HG02642 (cell line): ENCODE data around the gene HELZ.
"Not testable (repeated sequence)": the region's sequence is repeated elsewhere in the genome, so short reads cannot be mapped to it uniquely, and the experiment has no call there.

Source experiments
- ATAC-seq: cut with Tn5 transposase; IDR thresholded peaks from one replicate; pipeline ENCODE4 v1.9.1; 2021; ENCODE audit warnings: mild to moderate bottlenecking; ENCODE audit not compliant: unreplicated experiment, poor library complexity

The HELZ gene

DNA sequence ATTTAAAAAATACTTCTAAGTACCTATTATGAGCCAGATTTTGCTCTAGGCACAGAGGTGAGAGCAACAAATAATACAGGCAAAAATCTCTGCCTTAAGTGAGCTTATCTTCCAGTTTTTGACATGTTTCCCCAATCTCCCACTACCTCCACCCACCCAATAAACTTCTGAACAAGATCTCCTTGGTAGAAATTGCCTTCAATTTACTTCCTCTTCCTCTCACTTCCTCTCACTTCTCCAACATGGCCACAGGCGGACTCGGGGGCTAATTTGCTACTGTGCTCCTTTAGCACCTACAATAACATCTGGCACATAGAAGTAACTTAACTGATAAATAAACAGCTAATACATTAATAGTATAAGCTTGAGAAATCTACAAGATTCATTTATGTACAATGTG is 118.0 kb downstream of the HELZ start:
- ATAC-seq: no peak

- not testable (repeated sequence) for ATAC-seq
Measured at GRCh38 chr17:67126543-67126942, 118.5 kb downstream of the HELZ start.

GRCh38 chr17:67125924-67126323 is 119.1 kb downstream of the HELZ start:
- no peak for ATAC-seq

DNA sequence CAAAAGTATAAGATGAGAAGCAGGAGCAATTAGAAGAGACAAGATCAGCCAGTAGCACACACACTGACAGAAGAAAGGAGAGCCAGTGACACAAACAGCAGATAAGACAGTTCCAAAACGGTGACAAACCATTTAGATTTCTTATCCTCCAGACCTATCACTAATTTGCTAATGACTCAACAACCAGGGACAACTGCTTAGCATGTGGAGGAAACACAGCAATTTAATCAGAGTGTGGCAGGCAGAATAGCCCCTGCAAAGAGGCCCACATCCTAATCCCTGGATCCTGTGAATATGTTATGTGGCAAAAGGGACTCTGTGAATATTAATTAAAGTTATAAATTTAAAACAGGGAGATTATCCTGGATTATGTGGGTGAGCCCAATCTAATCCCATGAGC is 119.6 kb downstream of the HELZ start:
- ATAC-seq: no peak

- no peak for ATAC-seq
Measured at GRCh38 chr17:67124450-67125148, 120.4 kb downstream of the HELZ start.

DNA sequence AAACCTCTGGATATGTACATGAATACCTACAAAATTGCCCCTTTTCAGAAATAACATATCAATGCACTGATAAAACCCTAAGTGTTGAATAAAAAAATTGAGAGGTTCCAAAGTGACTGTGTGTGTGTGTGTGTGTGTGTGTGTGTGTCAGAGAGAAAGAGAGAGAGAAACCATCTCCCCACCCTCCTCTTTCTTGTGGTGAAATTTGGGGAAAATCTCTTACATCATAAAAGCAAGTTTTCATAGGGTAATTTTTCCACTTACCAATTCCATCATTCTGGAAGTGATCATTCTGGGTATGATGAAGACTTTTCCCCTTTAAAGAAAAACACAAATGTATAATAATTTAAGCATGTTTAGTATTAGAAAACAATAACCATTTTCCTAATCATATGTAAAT is 121.3 kb downstream of the HELZ start:
- no peak for ATAC-seq

DNA sequence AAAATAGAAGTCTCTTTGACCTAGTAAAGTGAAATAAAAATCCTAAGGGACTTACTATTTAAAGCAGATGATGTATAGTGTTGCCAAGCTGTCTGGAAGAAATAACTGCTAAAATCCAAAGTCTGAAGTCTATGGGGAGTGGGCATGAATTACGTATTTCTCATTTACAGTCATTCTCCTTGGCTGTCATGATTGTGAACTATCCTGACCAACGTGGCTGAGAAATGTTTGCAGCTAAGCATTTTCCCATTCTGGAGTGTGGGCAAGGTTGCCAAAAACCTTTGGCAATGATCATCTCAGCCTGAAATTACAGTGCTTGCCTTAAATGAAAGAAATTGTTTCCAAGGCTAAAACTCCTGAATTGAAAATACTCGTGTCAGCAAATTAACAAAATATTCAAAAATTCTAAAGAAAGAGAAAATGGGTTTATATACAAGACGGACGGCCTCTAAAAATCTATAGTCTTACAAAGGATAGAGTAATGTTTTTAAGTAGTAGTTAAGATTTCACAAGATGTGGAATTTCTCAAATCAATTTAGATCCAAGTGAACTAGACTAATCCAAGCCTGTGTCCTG is 123.6 kb downstream of the HELZ start:
- ATAC-seq: no peak

GRCh38 chr17:67119102-67119501 is 125.9 kb downstream of the HELZ start:
- ATAC-seq: no peak

DNA sequence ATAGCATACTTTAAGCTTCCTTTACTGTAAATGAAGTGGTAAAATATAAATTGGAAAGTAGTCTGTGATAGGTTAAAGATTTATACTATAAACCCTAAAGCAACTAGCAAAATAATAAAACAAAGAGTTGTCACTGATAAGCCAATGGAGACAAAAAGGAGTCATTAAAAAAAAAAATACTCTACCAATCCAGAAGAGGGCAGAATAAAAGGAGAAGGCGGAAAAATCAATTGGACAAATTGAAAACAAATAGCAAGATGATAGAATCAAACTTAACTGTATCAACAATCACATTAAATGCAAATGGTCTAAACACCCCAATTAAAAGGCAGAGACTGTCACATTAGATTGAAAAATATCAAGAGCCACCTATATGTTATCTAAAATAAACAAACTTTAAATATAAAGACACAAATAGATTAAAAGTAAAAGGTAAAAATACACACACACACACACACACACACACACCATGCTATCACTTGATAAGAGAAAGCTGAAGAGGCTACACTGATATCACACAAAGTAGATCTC is 128.9 kb downstream of the HELZ start:
- ATAC-seq: no peak

DNA sequence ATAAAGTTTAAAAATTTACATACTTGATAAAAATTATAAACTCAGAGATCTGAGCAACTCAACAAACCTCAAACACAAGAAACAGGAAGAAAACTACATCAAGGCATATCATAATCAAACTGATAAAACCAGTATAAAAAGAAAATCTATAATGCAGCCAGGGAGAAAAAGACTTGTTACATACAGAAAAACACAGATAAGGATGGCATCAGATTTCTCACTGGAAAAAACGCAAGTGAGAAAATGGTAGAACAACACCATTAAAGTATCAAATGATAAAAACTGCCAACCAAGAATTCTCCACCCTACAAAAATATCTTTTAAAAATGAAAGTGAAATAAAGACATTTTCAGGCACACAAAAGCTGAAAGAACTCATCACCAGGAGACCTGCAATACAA is 129.6 kb downstream of the HELZ start:
- ATAC-seq: no peak

- ATAC-seq: no peak
Measured at GRCh38 chr17:67113486-67113885, 131.5 kb downstream of the HELZ start.

GRCh38 chr17:67111808-67112207 is 133.2 kb downstream of the HELZ start:
- no peak for ATAC-seq

DNA sequence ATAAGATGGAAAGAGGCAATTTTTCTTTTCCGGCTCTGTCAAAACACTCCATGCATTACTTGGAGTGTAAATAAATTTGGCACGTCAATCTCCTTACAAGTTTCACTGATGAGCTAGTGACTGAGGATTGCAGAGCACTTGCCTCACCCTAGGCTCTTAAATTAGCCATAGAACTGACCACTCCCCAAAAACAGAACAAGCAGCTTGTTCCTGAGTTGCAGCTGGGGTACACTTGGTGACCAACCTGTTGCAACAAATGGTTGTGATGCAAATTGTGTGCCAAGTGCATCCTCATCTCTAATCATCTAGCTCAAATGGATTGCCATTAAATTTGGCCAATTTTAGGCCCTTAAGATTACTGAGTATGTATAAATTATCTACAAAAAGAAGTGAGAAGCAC is 133.7 kb downstream of the HELZ start:
- no peak for ATAC-seq

DNA sequence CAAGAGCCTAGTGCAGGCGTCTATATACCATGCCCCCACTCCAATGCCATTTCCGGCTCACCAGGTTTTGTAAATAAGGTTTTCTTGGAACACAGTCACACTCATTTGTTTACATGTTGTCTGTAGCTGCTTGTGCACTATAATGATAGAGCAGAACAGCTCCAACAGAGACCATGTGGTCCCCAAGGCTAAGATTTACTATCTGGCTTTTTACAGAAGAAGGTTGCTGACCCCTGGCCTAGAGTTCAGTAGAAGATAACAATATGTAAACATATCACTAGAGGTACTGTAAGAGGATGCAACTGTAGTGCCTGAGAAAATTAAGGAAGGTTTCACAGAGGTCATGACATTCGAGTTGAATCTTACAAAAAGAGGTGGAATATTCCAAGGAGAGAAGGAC is 134.4 kb downstream of the HELZ start:
- no peak for ATAC-seq

- ATAC-seq: no peak
Measured at GRCh38 chr17:67109111-67109510, 135.9 kb downstream of the HELZ start.

- ATAC-seq: no peak
Measured at GRCh38 chr17:67107811-67108775, 136.9 kb downstream of the HELZ start.

DNA sequence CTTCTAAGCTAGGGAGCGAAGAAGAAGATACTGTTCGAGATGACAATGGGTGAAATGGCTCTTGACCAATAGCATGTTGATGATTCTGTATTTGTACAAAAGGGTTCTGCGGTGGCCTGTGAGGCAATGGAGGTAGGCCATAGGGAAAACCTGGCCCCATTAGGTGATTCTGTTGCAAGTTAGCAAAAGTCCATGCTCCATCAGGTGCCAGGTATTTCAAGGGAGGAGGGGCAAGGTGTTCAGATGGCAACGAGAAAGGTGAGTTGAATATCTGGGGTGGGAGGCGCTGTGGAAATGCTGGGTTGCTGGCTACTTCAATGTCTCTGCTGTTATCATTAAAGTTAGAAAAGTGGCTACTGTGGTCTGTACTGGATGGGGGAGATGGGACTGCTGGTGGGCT is 137.8 kb downstream of the HELZ start:
- no peak for ATAC-seq

GRCh38 chr17:67105213-67105612 is 139.8 kb downstream of the HELZ start:
- ATAC-seq: no peak

DNA sequence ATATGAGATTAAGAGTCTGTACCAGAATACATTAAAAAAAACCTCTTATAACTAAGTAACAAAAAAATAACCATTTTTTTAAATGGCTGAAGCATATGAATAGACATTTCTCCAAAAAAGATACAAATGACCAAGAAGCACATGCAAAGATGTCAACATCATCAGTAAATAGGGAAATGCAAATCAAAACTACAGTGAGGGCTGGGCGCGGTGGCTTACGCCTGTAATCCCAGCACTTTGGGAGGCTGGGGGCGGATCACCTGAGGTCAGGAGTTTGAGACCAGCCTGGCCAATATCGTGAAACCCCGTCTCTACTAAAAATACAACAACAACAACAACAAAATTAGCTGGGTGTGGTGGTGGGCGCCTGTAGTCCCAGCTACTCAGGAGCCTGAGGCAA is 140.4 kb downstream of the HELZ start:
- not testable (repeated sequence) for ATAC-seq

- ATAC-seq: no peak
Measured at GRCh38 chr17:67098006-67098405, 147.0 kb downstream of the HELZ start.

GRCh38 chr17:67096609-67097008 is 148.4 kb downstream of the HELZ start:
- no peak for ATAC-seq
